DND-41 (cell line): ENCODE data around the gene ELF3.

Experiments used
- ATAC-seq: fragments of 200-7000 bp; cut with Tn5 transposase; 3 replicates; pipeline ENCODE4 v1.9.1; 2021; ENCODE audit warnings: low read depth; ENCODE audit not compliant: insufficient read depth
- DNase-seq: peaks from one replicate; pipeline ENCODE4 v3.0.0-alpha.2; 2020
- H2AFZ ChIP-seq: 2 replicates; pipeline ENCODE4 v1.6.0; 2012; ENCODE audit warnings: low read depth, low read length
- H3K27ac ChIP-seq: 2 replicates; pipeline ENCODE4 v1.5.1; 2012; ENCODE audit warnings: low read length, inconsistent platforms
- H3K27me3 ChIP-seq: fragments of 200-600 bp; sonication (generic); 2 replicates; pipeline ENCODE4 v1.6.0; 2012; ENCODE audit warnings: low read length, mild to moderate bottlenecking, inconsistent platforms; ENCODE audit not compliant: insufficient read depth, poor library complexity
- H3K36me3 ChIP-seq: 2 replicates; pipeline ENCODE4 v1.5.1; 2012; ENCODE audit warnings: low read length, inconsistent platforms; ENCODE audit not compliant: insufficient read depth
- H3K4me1 ChIP-seq: 2 replicates; pipeline ENCODE4 v1.5.1; 2012; ENCODE audit warnings: mild to moderate bottlenecking, low read length; ENCODE audit not compliant: insufficient read depth
- H3K4me2 ChIP-seq: 2 replicates; pipeline ENCODE4 v1.6.0; 2012; ENCODE audit warnings: mild to moderate bottlenecking, moderate library complexity, low read length, inconsistent platforms; ENCODE audit not compliant: insufficient read depth
- H3K4me3 ChIP-seq, 2 experiments: fragments of 200-600 bp in 1 of 2; shearing (Covaris generic) in 1 of 2; 2 replicates each; pipeline ENCODE4 v1.5.1; 2012 to 2016; ENCODE audit warnings: inconsistent platforms in 2 of 2, low read length in 2 of 2, mild to moderate bottlenecking in 2 of 2, low read depth in 1 of 2, moderate library complexity in 1 of 2
- H3K79me2 ChIP-seq: 2 replicates; pipeline ENCODE4 v1.6.0; 2012; ENCODE audit warnings: low read length, inconsistent platforms; ENCODE audit not compliant: insufficient read depth
- H3K9ac ChIP-seq: 2 replicates; pipeline ENCODE4 v1.6.0; 2012; ENCODE audit warnings: low read depth, mild to moderate bottlenecking, inconsistent platforms, low read length, moderate library complexity
- H3K9me3 ChIP-seq: 2 replicates; pipeline ENCODE4 v1.5.1; 2012; ENCODE audit warnings: low read length, moderate library complexity, mild to moderate bottlenecking, inconsistent platforms; ENCODE audit not compliant: insufficient read depth, severe bottlenecking
- H4K20me1 ChIP-seq: 2 replicates; pipeline ENCODE4 v1.6.0; 2012; ENCODE audit warnings: low read length; ENCODE audit not compliant: insufficient read depth
- EZH2 ChIP-seq: IDR thresholded peaks from 3 replicates; pipeline ENCODE4 v1.6.1; 2012; ENCODE audit warnings: borderline replicate concordance, low read depth, mild to moderate bottlenecking, moderate library complexity, low read length, inconsistent platforms; ENCODE audit not compliant: severe bottlenecking
- TF ChIP-seq, protein P1 (sequence below): IDR thresholded peaks from 2 replicates; pipeline ENCODE4 v1.5.1; 2012; ENCODE audit warnings: borderline replicate concordance, low read length, moderate library complexity, mild to moderate bottlenecking; ENCODE audit not compliant: poor library complexity, severe bottlenecking; ENCODE audit errors: extremely low read depth

Gene ELF3

DNA sequence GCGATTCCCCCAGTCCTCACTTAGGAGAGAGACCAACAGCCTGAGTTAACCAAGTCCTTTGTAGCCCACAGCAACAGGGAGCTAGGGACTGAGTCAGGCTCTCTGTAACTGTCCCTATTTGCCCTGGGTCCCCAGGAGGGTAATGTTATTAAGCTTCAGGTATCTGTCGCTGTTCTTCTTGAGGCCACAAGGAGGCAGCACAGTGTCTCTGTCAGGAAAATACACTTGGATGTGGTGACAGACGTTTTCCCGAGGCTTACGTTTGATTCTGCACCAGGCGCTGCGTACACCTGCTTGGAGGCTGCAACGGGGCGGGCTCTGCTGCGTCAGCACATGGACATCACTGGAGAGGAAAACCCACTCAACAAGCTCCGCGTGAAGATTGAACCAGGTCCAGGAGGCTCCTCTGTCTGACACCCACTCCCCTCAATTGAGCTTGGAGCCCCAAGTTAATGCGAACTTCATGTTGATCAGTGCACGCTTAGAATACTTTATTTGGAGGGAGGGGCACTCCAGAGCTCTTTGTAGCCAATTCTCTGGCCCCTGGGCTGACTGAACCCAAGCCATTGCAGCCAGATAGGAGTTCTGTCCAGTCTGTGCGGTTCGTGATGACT, 10.7 kb upstream of the ELF3 start:
- ATAC-seq, result peak; percentile 88
- no peak overlapping the region for H3K4me2 ChIP-seq
- no peak overlapping the region for H3K9ac ChIP-seq
- DNase-seq, result peak; percentile 35
- no peaks in the 10 kb centered on the region for H3K79me2 ChIP-seq
- H3K27me3 ChIP-seq, result no peaks in the 10 kb centered on the region
- no peak for TF ChIP-seq EZH2
- TF ChIP-seq, protein P1, sequence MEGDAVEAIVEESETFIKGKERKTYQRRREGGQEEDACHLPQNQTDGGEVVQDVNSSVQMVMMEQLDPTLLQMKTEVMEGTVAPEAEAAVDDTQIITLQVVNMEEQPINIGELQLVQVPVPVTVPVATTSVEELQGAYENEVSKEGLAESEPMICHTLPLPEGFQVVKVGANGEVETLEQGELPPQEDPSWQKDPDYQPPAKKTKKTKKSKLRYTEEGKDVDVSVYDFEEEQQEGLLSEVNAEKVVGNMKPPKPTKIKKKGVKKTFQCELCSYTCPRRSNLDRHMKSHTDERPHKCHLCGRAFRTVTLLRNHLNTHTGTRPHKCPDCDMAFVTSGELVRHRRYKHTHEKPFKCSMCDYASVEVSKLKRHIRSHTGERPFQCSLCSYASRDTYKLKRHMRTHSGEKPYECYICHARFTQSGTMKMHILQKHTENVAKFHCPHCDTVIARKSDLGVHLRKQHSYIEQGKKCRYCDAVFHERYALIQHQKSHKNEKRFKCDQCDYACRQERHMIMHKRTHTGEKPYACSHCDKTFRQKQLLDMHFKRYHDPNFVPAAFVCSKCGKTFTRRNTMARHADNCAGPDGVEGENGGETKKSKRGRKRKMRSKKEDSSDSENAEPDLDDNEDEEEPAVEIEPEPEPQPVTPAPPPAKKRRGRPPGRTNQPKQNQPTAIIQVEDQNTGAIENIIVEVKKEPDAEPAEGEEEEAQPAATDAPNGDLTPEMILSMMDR, result peak; percentile 83
- H4K20me1 ChIP-seq, result no peaks in the 10 kb centered on the region
- H3K9me3 ChIP-seq, result no peaks in the 10 kb centered on the region
- no peak overlapping the region for H3K27ac ChIP-seq
- no peak overlapping the region for H2AFZ ChIP-seq
- no peaks in the 10 kb centered on the region for H3K4me1 ChIP-seq
- peaks cover 70% of the 10 kb centered on the region for H3K36me3 ChIP-seq
- H3K4me3 ChIP-seq, result no peak overlapping the region

DNA sequence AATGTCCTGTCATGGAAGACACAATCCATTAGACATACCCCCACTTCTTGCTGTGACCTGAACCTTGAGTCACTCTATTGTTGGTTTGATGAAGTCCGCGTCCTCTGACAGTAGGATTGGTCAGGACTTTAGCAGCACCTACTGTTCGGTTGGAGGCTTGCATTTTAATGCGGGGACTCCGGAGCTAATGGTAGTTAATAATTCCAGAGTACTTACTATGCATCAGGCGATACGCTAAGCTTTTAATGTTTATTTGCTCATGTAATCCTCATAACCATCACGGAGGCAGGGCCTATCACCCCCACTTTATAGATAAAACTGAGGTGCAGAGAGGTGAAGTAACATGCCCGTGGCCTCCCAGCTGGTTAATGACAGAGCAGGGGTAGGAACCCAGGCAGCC, 7.9 kb upstream of the ELF3 start:
- Histone ChIP-seq H3K27me3 (no peaks in the 10 kb centered on the region), H4K20me1 (no peaks in the 10 kb centered on the region), H3K27ac (no peak overlapping the region), H3K4me3 (no peak overlapping the region), H3K4me2 (no peak overlapping the region), H3K9ac (no peak overlapping the region), H2AFZ (no peak overlapping the region), H3K79me2 (no peaks in the 10 kb centered on the region), H3K4me1 (no peaks in the 10 kb centered on the region), H3K36me3 (peaks cover 61% of the 10 kb centered on the region), H3K9me3 (no peaks in the 10 kb centered on the region)
- DNase-seq, result no peak
- ATAC-seq, result no peak
- no peak for TF ChIP-seq EZH2
- TF ChIP-seq, protein P1, result peak; percentile 8

DNA sequence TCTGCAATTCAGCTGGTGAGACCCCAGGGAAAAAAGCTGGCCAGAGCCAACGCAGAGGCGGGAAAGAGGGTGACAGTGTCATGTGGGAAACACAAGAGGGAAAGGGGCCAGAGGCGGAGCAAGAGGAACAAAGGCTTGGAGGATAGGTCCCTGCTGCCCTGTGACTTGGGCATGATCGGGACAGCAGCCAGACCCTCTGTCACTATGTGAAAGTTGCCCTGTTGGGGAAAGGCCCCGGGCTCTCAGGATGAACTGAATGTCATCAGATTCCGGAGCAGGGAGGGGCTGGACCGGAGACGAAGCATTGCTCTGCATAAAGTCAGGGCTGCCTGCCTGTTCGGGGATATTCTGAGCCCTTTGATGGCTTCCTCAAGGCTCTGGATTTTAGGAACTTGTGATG, 5.7 kb upstream of the ELF3 start:
- Histone ChIP-seq H3K27me3 (no peaks in the 10 kb centered on the region), H3K9ac (no peak overlapping the region), H3K4me1 (no peaks in the 10 kb centered on the region), H3K4me2 (no peak overlapping the region), H3K27ac (no peak overlapping the region), H4K20me1 (no peaks in the 10 kb centered on the region), H3K9me3 (no peaks in the 10 kb centered on the region), H3K36me3 (peaks cover 58% of the 10 kb centered on the region), H2AFZ (no peak overlapping the region), H3K4me3 (no peak overlapping the region), H3K79me2 (no peaks in the 10 kb centered on the region)
- ATAC-seq (no peak), DNase-seq (no peak)
- TF ChIP-seq, protein P1, result no peak
- no peak for TF ChIP-seq EZH2
